HL-60 (cell line): ENCODE results near the gene HELT.

Source experiments
- DNase-seq, 2 experiments: peaks; one replicate each; pipeline ENCODE4 v3.0.0-alpha.2; 2010 to 2020; ENCODE audit warnings: low read depth in 1 of 2, low spot score in 1 of 2
- H3K27ac ChIP-seq: fragments of 250-450 bp; sonication (Bioruptor Pico); replicated peaks from 2 replicates; pipeline ENCODE4 v1.5.1; 2020; ENCODE audit warnings: mild to moderate bottlenecking, moderate library complexity
- H3K27me3 ChIP-seq: fragments of 250-450 bp; sonication (Bioruptor Pico); 2 replicates; pipeline ENCODE4 v1.5.1; 2021; ENCODE audit warnings: mild to moderate bottlenecking, moderate library complexity; ENCODE audit not compliant: insufficient read depth, poor library complexity, severe bottlenecking
- H3K4me3 ChIP-seq: replicated peaks from 2 replicates; pipeline ENCODE4 v1.5.1; 2011; ENCODE audit warnings: mild to moderate bottlenecking, control low read depth, low read length; ENCODE audit not compliant: insufficient read depth
- CTCF ChIP-seq: IDR thresholded peaks from one replicate; pipeline ENCODE4 v1.5.1; 2011; ENCODE audit warnings: low read length, control low read depth, inconsistent platforms; ENCODE audit not compliant: insufficient read depth
- GABPA ChIP-seq: IDR thresholded peaks from 2 replicates; pipeline ENCODE4 v1.6.1; 2012; ENCODE audit warnings: low read depth
- POLR2AphosphoS5 ChIP-seq: IDR thresholded peaks from 2 replicates; pipeline ENCODE4 v1.6.1; 2012; ENCODE audit warnings: low read depth
- REST ChIP-seq: IDR thresholded peaks from 2 replicates; pipeline ENCODE4 v1.6.1; 2012; ENCODE audit warnings: low read depth; ENCODE audit not compliant: insufficient replicate concordance
- SPI1 ChIP-seq: IDR thresholded peaks from 2 replicates; pipeline ENCODE4 v1.6.1; 2012; ENCODE audit warnings: low read depth, mild to moderate bottlenecking, borderline replicate concordance

The HELT gene

GRCh38 chr4:185002784-185003183 lies 15.5 kb upstream of the HELT start:
- no peak overlapping the region for H3K27ac ChIP-seq
- no peak for TF ChIP-seq POLR2AphosphoS5
- no peak for TF ChIP-seq GABPA
- no peak for TF ChIP-seq SPI1
- no peak for TF ChIP-seq REST
- TF ChIP-seq CTCF: no peak

GRCh38 chr4:185003596-185004351 lies 14.5 kb upstream of the HELT start:
- TF ChIP-seq CTCF: no peak
- TF ChIP-seq GABPA: no peak
- TF ChIP-seq SPI1: no peak
- no peak for TF ChIP-seq REST
- TF ChIP-seq POLR2AphosphoS5: no peak
- Histone ChIP-seq H3K27me3 (peaks cover 2% of the 10 kb centered on the region), H3K4me3 (no peak overlapping the region)

More at GRCh38 chr4:185002784-185003183, 15.5 kb upstream of the HELT start:
- Histone ChIP-seq H3K27me3 (no peaks in the 10 kb centered on the region), H3K4me3 (no peak overlapping the region)
- DNase-seq: peak in 1 of 2 experiments; percentile 31

GRCh38 chr4:185004562-185005218 lies 13.6 kb upstream of the HELT start:
- Histone ChIP-seq H3K27me3 (peaks cover 4% of the 10 kb centered on the region), H3K27ac (no peak overlapping the region), H3K4me3 (no peak overlapping the region)
- TF ChIP-seq POLR2AphosphoS5: no peak
- no peak for TF ChIP-seq CTCF
- no peak for TF ChIP-seq GABPA
- no peak for TF ChIP-seq REST
- TF ChIP-seq SPI1: no peak
- no peak for DNase-seq

More at GRCh38 chr4:185003596-185004351, 14.5 kb upstream of the HELT start:
- no peak overlapping the region for H3K27ac ChIP-seq
- no peak for DNase-seq
